ENCODE results near the gene BACH2.

GRCh38 chr6:90123831-90124230 is 172.8 kb downstream of the BACH2 start:
- TF ChIP-seq CTCF (IDR thresholded peaks at IDR 0.05; ENCODE audit: insufficient read depth, low read length, poor library complexity, severe bottlenecking) = no peak
- TF ChIP-seq EZH2phosphoT487 (conservative IDR thresholded peaks at IDR 0.05; ENCODE audit: low read length) = no peak
